ENCODE data around the gene LRMDA. TPM values are rescaled to one million over a fixed set of nuclear protein-coding genes. Genes with fewer than 3 reads are reported as not detected.

The LRMDA gene
- total RNA-seq, 1 donor from 2014 or later: 4.5 TPM

DNA sequence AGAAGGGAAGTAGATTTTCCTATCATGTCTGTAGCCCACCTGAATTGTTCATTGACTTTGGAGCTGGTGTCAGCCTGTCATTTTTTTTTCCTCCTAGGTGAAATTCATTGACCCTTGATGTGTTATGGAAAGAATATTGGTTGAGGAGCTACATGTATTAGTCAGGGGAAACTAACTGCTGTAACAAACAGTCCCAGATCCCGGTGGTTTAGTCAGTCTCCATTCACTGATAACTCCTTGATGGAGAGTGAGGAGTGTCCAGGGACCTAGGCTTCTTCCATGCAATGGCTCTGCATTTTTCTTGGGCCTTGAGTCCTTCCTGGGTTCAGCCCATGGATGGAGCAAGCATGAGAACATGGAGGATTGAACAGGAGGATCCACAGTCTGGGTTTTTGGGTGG lies 643.2 kb downstream of the LRMDA start:
- FAIRE-seq (no peak), DNase-seq (ENCODE audit: low spot score in 2 of 2) (no peak)

DNA sequence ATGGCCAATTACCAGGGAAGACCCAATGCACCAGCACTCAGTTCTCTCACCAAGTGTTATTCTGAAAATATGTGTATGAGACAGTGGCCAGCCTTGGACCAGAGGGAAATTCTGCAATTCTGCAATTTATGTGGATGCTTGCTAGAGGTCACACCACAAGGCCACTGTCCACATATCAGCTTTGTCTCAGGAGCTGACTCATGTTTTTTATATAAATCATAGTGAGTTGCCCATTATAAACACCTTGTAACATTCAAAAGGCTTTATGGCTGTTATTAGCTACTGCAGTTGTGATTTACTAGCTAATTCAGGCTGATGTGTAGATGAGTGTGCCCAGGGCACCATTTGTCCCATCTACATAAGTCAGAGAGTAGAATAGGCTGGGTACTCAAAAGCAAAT lies 649.0 kb downstream of the LRMDA start:
- FAIRE-seq: no peak
- no peak for DNase-seq (ENCODE audit: low spot score in 2 of 2)

DNA sequence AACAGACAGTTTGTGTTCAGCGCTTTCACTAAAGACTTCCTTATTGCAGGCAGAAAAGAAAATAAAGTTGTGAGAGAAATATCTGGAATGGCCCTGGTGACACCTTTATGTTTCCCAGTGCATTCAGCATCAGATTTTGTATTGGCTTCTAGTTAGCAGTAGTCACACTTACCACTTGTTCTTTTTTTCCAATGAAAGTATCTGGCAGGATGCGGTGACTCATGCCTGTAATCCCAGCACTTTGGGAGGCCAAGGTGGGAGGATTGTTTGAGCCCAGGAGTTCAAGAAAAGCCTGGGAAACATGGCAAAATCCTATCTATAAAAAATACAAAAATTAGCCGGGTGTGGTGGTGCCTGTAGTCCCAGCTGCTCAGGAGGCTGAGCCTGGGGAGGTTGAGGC lies 649.6 kb downstream of the LRMDA start:
- DNase-seq (ENCODE audit: low spot score in 2 of 2) (no peak), FAIRE-seq (no peak)

DNA sequence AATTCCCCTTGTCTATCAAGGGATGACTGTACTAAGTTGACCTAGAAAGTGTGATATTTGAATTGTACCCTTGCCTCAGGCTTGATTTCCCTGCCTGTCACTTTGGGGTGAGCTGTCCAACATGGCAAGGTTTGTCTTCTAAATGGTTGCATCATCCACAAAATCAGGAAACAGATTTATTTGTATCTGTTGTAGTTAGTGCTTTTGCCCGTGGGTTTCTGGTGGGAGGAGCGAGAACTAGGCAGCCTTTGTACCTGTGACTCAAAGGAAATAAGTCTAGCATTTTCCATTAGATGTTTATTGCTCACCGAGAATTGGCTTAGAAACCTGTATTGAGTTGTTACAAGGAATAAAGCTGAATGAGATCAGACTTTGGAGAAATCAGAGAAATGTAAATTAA lies 650.8 kb downstream of the LRMDA start:
- DNase-seq (ENCODE audit: low spot score in 2 of 2) (no peak), FAIRE-seq (no peak)

DNA sequence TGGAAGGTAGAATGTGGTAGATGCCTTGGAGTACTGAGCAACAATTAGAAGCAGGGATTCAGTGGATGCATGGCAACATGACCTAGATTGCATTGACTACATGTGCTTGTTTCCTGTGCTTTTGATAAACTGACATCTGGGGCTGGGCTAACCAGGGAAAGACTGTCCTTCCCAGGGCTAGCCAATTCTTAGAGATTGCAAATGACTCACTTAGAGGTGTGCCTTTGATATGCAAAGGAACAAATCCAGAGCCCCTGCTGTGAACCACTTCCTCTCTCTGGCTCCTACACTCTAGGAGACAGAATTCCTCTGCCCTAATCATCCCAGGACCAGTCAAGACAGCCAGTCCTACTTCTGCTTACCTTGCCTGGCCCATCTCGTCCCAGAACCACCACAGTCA lies 651.5 kb downstream of the LRMDA start:
- DNase-seq (ENCODE audit: low spot score in 2 of 2) (no peak), FAIRE-seq (no peak)

DNA sequence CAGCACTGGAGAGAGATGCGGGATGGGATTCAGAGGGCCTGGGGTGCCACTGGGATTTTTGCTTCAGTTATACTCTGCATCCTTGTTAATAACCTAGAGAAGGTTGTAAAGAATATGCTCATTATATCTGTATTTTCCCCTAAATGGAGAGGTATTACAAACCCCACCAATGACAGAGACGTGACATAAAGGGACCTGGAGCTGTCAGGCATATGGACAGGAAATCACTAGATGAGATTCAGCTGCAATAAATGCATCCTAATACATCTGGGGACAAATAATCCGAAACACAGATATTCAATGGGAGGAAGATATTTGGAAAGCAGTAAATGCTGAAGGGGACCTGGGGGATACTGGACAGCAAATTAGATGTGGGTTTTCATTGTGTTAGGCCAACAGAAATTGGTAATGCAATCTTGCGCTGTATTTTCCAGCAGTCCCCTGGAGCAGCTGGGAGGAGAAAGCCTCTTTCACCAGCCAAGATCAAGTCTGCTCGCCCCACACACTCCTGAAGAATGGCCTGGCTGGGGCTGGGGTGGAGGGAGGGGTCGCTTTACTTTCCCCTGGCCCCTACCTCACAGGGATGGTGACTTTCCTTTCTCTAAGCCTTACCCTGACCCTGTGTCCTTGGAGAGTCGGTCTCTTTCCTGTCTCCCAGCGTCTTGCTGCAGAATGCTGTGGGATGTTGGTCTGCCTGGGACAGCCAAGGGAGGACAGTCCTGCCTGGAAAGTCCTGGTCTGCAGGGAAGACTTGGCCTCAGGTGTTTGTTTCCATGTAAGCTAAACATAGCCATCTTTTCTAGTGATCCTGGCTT lies 653.8 kb downstream of the LRMDA start:
- no peak for FAIRE-seq
- DNase-seq (ENCODE audit: low spot score in 2 of 2): no peak

DNA sequence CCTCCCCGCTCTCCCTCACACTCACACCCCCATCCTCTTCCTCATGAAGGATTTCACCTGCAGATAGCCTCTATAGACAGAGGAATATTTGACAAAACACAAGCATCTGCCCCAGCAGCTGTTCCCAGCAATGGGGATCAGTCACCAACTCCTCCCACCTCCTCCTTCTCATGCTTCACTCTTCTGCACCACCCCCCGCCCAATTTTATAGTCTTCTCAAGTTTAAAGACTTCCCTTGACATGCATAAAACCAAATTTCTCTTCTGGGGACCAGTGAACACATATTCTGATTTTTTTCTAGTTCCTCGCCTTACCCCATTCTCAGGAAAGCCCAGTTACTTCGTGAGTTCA lies 654.4 kb downstream of the LRMDA start:
- FAIRE-seq: no peak
- no peak for DNase-seq (ENCODE audit: low spot score in 2 of 2)

DNA sequence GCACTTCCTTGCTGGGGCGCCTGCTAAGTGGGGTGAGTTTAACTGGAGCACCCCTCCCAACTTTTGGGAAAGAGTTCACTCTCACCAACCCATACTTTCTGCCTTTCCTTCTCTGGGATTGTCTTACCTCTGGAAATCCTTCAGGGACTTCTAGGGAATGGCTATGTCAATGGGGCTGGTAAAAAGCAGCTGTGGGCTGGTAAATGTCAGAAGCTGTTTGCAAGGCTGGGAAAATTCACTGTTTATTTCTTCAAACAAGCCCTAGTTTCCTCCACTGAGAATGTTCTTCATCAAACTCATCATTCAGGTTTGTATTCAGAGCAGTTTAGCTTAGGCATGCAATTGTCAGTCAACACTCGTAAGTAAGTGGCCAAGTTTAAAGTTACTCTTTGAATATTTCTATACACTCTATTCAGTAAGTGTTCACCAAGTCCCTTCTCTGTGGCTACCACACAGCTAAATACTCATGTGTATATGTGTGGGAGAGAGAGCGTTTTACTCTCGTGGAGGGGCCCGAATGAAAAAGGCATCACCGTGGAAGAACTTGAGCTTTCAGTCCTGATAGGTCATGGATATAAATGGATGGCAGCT lies 654.8 kb downstream of the LRMDA start:
- no peak for DNase-seq (ENCODE audit: low spot score in 2 of 2)

DNA sequence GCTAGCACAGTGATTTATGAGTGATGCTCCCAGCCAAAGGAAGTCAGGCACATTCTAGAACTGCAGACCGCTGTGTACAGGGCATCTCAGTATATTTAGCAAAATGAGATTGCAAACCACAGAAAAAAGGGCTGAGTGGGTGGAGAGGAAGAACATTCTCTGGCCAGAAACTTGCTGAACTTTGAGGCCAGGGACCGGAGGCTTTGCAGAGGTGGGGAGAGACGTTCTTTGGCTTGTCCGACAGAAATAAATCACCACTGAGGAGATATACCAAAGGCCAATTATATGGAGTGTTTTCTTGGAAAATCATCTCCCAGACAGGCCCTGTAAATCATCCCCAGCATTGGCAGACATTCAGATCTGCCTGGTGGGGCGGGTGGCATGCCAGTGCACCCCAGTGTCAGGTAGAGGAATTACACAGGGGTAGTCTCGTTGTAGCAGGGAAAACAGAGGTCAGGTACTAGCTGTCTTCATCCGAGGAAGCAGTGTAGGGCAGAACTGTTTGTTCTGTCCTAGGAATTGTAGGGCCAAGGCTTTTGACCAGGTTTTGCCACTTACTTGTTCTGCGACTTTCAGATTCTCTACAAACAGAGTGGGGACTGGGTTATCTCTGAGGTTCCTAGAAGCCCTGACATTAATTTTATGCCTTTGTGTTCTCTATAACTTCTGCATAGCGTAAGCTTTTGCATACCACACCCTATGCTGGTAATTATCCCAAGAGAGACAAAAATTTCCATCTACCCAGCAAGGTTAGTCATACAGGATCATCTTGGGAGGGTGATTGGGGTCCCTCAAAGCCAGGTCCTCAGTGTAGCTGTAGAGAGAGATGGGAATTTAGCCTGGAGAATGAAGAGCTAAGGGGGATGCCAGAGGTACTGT lies 655.6 kb downstream of the LRMDA start:
- FAIRE-seq (no peak), DNase-seq (ENCODE audit: low spot score in 2 of 2) (no peak)

More for the DNA sequence above, 654.8 kb downstream of the LRMDA start:
- no peak for FAIRE-seq

DNA sequence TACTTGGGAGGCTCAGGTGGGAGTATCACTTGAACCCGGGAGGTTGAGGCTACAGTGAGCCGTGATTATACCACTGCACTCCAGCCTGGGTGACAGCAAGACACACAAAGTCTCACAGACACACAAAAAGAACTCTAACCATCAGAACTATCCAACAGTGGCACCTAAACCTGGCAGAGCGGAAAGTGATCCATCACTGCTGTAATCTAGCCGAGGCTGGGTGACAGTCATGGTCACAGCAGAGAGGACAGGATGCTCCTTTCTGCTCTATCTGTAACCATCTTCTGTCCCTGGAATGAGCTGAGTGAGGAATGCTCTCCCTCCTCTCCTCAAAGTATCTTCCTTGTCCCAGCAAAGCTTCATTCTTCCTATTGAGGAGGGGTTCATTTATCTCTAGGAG lies 656.6 kb downstream of the LRMDA start:
- FAIRE-seq (no peak), DNase-seq (ENCODE audit: low spot score in 2 of 2) (no peak)

DNA sequence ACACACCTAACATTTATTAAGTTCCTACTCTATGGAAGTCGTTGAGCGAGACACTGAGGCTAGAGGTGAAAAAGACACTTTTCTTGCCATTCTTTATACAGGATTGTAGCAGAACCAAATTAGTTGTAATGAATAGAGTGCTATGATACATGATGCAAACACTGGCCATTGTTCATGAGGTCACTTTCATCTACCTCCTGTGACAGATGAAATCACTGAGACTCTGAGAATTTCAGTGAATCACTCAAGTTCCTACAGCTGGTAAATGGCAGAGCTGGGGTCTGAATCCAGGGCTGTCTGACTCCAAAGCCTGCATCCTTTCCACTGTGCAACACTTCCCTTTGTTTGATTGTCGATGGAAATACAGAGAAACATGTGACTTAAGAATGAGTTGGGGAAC lies 657.6 kb downstream of the LRMDA start:
- no peak for FAIRE-seq

DNA sequence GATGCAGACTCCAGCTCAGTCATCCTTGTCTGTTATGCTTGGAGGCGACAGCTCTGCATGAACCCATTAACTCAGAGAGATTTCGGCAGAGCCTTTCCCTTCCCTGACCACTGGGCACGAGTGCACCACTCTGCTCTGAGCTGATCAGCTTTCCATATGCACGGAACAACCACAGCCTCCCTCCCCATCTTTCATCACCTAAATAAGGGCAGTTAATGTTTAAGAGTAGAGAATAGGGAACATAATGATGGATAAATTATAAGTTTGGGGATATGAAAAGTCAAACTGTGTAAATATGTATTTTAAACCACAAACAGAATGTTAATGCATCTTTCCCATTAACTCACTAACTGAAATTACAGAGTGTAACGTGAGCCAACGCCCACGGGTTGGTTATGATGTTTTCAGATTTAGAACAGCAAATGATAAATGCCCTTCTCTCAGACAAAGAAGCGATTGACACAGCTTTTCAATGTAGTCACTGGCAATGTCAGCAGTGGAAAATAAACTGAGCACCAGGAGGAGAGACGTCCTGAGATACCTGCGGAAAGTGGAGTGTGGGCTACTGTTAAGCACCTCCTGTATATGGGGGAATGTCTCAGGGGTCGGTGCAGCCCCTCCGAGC lies 658.2 kb downstream of the LRMDA start:
- FAIRE-seq (no peak), DNase-seq (ENCODE audit: low spot score in 2 of 2) (no peak)

More for the DNA sequence above, 657.6 kb downstream of the LRMDA start:
- DNase-seq (ENCODE audit: low spot score in 2 of 2): no peak

DNA sequence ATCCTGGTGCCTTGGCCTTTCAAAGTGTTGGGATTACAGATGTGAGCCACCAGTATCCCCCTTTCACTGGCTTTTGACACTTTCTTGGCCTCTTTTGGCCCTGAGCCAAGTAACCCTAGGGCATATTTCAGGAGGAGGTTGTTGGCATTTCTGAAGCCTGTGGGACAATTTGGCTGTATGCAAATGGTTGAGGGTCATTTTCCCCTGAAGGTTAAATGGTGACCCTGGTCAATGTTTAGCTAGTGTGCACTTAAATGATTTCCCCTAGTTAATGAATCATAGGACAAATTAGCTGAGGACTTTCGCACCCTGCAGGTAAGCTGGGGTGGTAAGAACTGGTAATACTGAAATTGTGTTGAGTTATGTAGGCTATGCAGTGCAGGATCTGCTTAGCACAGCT lies 660.5 kb downstream of the LRMDA start:
- no peak for FAIRE-seq
- DNase-seq (ENCODE audit: low spot score in 2 of 2): no peak

DNA sequence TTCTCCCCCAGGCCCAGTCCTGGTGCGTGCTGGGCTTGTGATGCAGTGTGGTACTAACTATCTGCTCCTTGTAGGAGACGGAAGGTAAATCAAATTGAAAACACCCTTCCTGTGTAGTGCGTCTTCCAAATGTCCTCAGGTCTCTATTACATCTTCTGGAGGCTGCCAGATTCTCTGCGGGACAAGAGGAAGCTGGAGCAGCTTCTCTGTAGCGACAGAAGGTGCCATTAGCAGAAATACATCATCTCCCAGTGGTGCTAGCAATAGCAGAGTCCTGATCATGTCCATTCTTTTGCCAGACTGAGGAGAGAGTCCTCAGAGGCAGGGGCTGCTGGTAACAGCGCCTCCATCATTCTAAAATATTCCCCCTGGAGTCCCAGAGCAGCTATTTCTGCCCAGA lies 675.2 kb downstream of the LRMDA start:
- FAIRE-seq (no peak), DNase-seq (ENCODE audit: low spot score in 2 of 2) (no peak)

DNA sequence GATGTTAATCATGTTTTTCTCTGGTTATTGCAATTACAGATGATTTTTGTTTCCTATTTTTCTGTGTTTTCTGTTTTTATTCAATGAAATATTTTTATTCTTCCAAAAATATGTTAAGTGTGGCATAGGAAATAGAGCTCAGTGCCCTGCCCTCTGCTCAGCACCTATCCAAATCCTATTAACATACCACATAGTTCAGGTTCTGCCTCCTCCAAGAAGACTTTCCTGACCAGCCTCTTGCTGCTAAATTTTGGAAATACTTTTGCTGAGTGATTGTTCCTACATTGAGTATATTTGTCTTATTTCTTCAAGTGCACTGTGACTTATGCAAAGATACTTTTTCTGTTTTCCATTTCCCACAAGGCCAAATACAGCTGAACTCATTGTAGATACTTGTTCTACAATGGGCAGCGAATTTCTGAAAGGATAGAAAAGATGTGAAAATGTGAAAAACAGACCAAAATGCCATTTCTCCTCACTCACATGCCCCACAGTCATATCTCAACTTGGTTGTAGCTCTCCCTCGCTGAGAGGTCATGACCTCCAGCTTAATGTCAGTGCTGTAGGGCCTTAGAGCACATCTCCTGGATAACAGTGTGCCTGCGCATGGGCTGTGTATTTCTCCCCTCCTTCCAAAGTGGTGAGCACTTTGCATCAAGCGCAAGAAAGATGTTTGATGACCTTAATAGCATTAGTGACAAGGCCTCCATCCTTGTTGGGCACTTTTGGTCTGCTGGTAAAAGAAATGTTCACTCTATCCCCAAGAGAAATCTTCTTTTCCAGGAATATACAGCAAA lies 677.3 kb downstream of the LRMDA start:
- FAIRE-seq: no peak

DNA sequence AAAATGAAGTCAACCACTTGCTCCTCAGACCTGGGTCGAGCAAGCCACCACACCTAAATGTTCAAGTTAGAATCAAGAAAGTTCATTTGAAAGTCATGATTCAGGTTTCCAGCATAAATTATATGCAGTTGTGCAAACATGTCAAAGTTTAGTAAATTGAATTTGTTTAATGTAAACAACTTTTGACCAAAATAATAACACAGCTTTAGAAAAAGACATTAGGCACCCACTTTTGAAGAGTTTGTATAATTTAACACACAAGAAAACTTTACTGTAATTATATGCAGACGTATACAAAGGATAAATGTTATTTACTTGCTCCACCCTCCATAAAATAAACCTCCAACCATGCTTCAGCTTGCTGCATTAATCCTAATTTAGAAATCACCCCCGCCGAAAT lies 680.0 kb downstream of the LRMDA start:
- no peak for DNase-seq (ENCODE audit: low spot score in 2 of 2)
- FAIRE-seq: no peak

More for the DNA sequence above, 677.3 kb downstream of the LRMDA start:
- DNase-seq (ENCODE audit: low spot score in 2 of 2): no peak

DNA sequence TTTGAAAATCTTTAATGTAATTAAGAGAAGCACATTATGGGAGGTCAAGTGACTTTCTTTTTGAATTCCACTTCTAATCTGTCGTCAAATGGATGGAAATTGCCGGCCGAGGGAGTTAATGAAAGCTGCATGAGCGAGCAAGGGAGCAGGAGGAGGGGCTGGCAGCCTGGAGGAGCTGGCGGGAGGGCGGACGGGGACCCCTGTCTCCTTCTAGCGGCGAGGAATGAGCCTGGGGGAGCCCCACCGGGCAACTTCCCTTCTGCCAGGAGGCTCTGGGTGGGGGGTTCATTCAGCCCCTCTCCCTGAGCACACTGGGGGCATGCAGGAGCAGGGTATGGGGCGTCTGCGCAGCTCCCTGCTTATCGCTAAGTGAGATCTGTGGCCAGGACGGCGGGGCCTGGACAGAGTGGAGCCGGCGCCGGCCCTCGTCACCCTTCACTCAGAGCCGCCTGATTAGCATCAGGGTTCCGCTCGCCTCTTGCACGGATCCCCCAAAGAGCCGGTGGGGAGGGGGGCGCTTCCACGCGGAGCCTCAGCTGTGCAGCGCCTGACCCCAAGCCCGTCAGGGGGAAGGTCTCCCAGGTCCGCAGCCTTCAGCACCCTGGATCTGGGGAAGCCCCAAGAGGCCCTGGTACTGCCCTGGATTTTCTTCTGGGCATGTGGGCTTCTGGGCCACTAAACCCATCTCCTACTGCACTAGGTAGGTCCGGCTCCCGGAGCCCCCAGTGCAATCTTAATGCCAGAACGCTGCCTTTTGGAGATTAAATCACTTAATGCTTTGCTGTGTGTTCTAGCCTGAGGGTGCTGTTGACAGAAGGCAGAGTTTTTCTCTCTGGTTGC lies 680.8 kb downstream of the LRMDA start:
- DNase-seq (ENCODE audit: low spot score in 2 of 2): no peak
- FAIRE-seq: no peak

DNA sequence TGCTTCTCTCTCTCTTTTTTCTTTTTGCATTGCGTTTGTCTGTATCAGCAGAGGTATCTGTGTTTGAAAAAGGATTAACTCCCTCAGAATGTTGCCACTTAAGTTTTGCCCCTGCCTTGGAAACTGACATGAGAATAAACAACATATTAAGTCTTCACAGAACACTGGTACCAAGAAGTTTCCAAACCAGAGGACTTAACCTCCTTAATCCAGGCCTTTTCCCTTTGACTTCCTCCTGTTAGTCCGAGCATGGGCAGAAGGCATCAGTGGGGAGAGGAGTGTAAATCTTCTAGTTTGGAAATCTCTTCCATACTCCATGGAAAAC lies 681.4 kb downstream of the LRMDA start:
- FAIRE-seq: no peak
- DNase-seq (ENCODE audit: low spot score in 2 of 2): no peak

DNA sequence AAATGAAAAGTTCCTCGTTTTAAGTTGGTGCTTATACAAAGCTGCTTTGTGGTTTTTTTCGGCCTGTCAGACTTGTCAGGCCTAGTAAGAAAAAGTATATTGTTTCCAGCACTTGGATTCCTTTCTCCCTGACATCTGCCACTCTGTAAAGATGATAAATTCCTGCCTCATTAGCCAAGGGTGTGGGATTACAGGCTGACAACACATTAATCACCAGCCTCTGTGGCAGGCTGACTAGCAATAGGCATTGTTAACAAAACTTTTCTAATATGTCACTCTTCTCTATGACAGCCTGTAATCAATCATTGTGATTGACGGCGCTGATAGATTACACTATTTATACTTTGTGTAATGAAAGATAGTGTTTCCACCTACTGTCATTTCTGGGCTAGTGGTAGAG lies 682.5 kb downstream of the LRMDA start:
- FAIRE-seq (no peak), DNase-seq (ENCODE audit: low spot score in 2 of 2) (no peak)
